Glutamatergic neuron (in vitro differentiated cells): ENCODE measurements around the gene PDE6C. TPM values are rescaled to one million over a fixed set of nuclear protein-coding genes. Genes with fewer than 3 reads are reported as not detected.

Experiments
- DNase-seq: peaks from one replicate; pipeline ENCODE4 v3.0.0; 2022
- H3K27ac Mint-ChIP-seq: one replicate; pipeline ENCODE4 v1.8.0; 2020; ENCODE audit warnings: mild to moderate bottlenecking, mixed read lengths, inconsistent platforms; ENCODE audit not compliant: unreplicated experiment
- H3K27me3 Mint-ChIP-seq: one replicate; pipeline ENCODE4 v1.8.0; 2020; ENCODE audit warnings: mild to moderate bottlenecking, moderate library complexity, mixed read lengths, inconsistent platforms; ENCODE audit not compliant: unreplicated experiment
- H3K36me3 Mint-ChIP-seq: one replicate; pipeline ENCODE4 v1.8.0; 2020; ENCODE audit warnings: mild to moderate bottlenecking, mixed read lengths, inconsistent platforms; ENCODE audit not compliant: unreplicated experiment
- H3K4me1 Mint-ChIP-seq: one replicate; pipeline ENCODE4 v1.8.0; 2020; ENCODE audit warnings: mild to moderate bottlenecking, low read depth, mixed read lengths, inconsistent platforms; ENCODE audit not compliant: unreplicated experiment
- H3K4me3 Mint-ChIP-seq: one replicate; pipeline ENCODE4 v1.8.0; 2020; ENCODE audit warnings: mild to moderate bottlenecking, mixed read lengths, inconsistent platforms; ENCODE audit not compliant: unreplicated experiment
- H3K9me3 Mint-ChIP-seq: one replicate; pipeline ENCODE4 v1.8.0; 2020; ENCODE audit warnings: mild to moderate bottlenecking, moderate library complexity, mixed read lengths, inconsistent platforms; ENCODE audit not compliant: unreplicated experiment
- total RNA-seq: library from RNA; stranded (reverse); fragmentation: NEBNext Ultra II Directional; extraction: Animal tissue kit (Norgen Biotek cat#: 25700); gene quantifications from one replicate; pipeline ENCODE4 v1.2.1, GENCODE V29; 2021; ENCODE audit not compliant: unreplicated experiment
- TF ChIP-seq, protein P1 (sequence below): fragments of 200-600 bp; sonication (generic); IDR thresholded peaks from one replicate; pipeline ENCODE4 v1.5.0; 2021; ENCODE audit not compliant: partially characterized antibody, unreplicated experiment

PDE6C gene
- total RNA-seq, 1 donor from 2014 or later, result not detected

GRCh38 chr10:93704451-93704850 is 92.1 kb downstream of the PDE6C start:
- no peaks in the 10 kb centered on the region for H3K36me3 Mint-ChIP-seq
- DNase-seq, result no peak
- TF ChIP-seq, protein P1, sequence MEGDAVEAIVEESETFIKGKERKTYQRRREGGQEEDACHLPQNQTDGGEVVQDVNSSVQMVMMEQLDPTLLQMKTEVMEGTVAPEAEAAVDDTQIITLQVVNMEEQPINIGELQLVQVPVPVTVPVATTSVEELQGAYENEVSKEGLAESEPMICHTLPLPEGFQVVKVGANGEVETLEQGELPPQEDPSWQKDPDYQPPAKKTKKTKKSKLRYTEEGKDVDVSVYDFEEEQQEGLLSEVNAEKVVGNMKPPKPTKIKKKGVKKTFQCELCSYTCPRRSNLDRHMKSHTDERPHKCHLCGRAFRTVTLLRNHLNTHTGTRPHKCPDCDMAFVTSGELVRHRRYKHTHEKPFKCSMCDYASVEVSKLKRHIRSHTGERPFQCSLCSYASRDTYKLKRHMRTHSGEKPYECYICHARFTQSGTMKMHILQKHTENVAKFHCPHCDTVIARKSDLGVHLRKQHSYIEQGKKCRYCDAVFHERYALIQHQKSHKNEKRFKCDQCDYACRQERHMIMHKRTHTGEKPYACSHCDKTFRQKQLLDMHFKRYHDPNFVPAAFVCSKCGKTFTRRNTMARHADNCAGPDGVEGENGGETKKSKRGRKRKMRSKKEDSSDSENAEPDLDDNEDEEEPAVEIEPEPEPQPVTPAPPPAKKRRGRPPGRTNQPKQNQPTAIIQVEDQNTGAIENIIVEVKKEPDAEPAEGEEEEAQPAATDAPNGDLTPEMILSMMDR, result no peak
- peaks cover 2% of the 10 kb centered on the region for H3K9me3 Mint-ChIP-seq
- peaks cover 5% of the 10 kb centered on the region for H3K4me1 Mint-ChIP-seq
- H3K4me3 Mint-ChIP-seq, result no peak overlapping the region
- H3K27me3 Mint-ChIP-seq, result no peaks in the 10 kb centered on the region
- no peak overlapping the region for H3K27ac Mint-ChIP-seq

DNA sequence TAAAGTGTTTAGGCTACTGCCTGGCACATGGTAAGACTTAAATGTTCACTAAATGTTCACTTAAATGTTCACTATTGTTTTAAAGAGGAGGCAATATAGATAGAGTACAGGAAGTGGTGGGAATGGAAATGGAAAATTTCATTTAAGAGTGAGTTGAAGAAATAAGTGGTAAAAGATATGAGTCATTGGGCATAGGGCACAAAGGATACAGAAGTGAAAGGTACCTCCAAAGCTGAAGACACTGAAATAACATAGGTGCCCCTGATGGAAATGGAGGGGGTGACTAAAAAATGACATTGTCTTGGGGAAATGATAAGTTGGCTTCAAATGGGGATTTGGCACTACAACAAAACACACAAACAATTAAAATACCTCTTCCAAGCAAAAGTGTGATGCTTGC is 95.3 kb downstream of the PDE6C start:
- no peaks in the 10 kb centered on the region for H3K36me3 Mint-ChIP-seq
- TF ChIP-seq, protein P1, result no peak
- H3K4me1 Mint-ChIP-seq, result peaks cover 5% of the 10 kb centered on the region
- H3K4me3 Mint-ChIP-seq, result no peak overlapping the region
- no peaks in the 10 kb centered on the region for H3K27me3 Mint-ChIP-seq
- peaks cover 4% of the 10 kb centered on the region for H3K9me3 Mint-ChIP-seq
- DNase-seq, result no peak
- no peak overlapping the region for H3K27ac Mint-ChIP-seq

DNA sequence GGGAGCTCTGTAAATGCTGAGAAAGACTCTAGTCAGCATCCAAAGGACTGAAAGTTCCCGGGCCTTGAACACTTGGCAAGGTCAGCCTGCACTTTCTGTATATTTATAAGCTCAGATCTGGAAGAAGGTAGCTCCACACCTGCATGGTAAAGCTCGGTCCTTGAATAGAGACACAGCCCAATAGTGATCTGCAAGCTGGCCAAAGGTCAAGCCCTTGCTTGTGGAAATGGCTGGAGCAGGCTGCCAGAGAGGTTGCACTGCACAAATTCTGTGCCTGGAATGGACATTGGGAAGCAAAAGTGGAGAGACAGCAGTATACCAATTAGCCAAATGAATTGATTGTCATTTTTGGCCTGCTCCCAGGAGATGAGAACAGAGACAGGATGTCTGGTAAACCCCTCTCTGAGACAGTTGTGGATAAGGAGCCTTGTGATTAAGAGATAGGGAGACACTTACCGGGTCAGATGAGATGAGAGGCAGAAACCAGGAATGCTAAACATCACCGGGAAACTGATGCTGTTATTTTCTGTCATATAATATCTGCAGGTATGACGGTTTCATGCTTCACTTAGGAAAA is 98.1 kb downstream of the PDE6C start:
- no peaks in the 10 kb centered on the region for H3K27me3 Mint-ChIP-seq
- peaks cover 2% of the 10 kb centered on the region for H3K4me1 Mint-ChIP-seq
- DNase-seq, result no peak
- no peak overlapping the region for H3K4me3 Mint-ChIP-seq
- no peaks in the 10 kb centered on the region for H3K36me3 Mint-ChIP-seq
- TF ChIP-seq, protein P1, result no peak
- H3K27ac Mint-ChIP-seq, result no peak overlapping the region
- H3K9me3 Mint-ChIP-seq, result peaks cover 4% of the 10 kb centered on the region

GRCh38 chr10:93711891-93712290 is 99.6 kb downstream of the PDE6C start:
- Mint-ChIP-seq H3K27me3 (no peaks in the 10 kb centered on the region), H3K36me3 (no peaks in the 10 kb centered on the region), H3K27ac (no peak overlapping the region), H3K9me3 (peaks cover 2% of the 10 kb centered on the region), H3K4me1 (peaks cover 2% of the 10 kb centered on the region), H3K4me3 (no peak overlapping the region)
- DNase-seq, result no peak
- TF ChIP-seq, protein P1, result no peak

DNA sequence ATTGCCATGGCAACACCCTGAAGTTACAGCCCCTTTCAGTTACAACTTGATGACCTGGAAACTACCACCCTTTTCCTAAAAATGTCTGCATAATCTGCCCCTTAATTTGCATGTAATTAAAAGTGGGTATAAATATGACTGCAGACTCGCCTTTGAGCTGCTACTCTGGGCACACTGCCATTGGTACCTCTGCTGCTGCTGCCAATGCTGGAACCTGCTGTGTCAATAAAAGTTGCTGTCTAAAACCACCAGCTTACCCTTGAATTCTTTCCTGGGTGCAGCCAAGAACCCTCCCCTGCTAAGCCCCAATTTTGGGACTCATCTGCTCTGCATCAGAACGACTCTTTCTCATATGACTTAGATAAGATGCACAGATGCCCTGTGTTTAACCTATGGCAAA is 100.3 kb downstream of the PDE6C start:
- Mint-ChIP-seq H3K4me1 (peaks cover 2% of the 10 kb centered on the region), H3K27me3 (no peaks in the 10 kb centered on the region), H3K4me3 (no peak overlapping the region), H3K27ac (no peak overlapping the region), H3K9me3 (peaks cover 2% of the 10 kb centered on the region), H3K36me3 (no peaks in the 10 kb centered on the region)
- DNase-seq, result no peak
- TF ChIP-seq, protein P1, result no peak
